Activated T-helper 2 cell treated with anti-CD3 and anti-CD28 coated beads, Interferon-gamma antibody, Interleukin-2, Interleukin-4, amounts not matched to agents 10 μg/mL and 5 μg/mL and 100 μg/mL, durations not matched to agents 14 hours and 24 hours and 36 hours (primary cell): Measurements from ENCODE around the gene DNAH17. TPM values are rescaled to one million over a fixed set of nuclear protein-coding genes. Genes with fewer than 3 reads are reported as not detected.

Experiments used
- DNase-seq: peaks from one replicate; pipeline ENCODE4 v3.0.0; 2021; ENCODE audit warnings: low spot score
- H3K27ac Mint-ChIP-seq: one replicate; pipeline ENCODE4 v1.8.0; 2021; ENCODE audit warnings: mixed read lengths
- H3K27me3 Mint-ChIP-seq: one replicate; pipeline ENCODE4 v1.8.0; 2021; ENCODE audit warnings: low read depth, mixed read lengths
- H3K36me3 Mint-ChIP-seq: one replicate; pipeline ENCODE4 v1.8.0; 2021; ENCODE audit warnings: low read depth, mixed read lengths
- H3K4me1 Mint-ChIP-seq: one replicate; pipeline ENCODE4 v1.8.0; 2021; ENCODE audit warnings: low read depth, mixed read lengths
- H3K4me3 Mint-ChIP-seq: one replicate; pipeline ENCODE4 v1.8.0; 2021; ENCODE audit warnings: low read depth, mild to moderate bottlenecking, moderate library complexity, mixed read lengths
- H3K9me3 Mint-ChIP-seq: one replicate; pipeline ENCODE4 v1.8.0; 2021; ENCODE audit warnings: mixed read lengths
- intact Hi-C: fragments of 100-400 bp; cut with micrococcal nuclease; formaldehyde crosslinking; loops from one replicate; pipeline ENCODE4 v1.15.1; 2023
- total RNA-seq: library from RNA; stranded (reverse); gene quantifications from 2 replicates; pipeline ENCODE4 v1.2.3, GENCODE V29; 2022

DNAH17 gene
- total RNA-seq, 1 donor from 2014 or later = 0.30 TPM

GRCh38 chr17:78529871-78530670 is 47.1 kb downstream of the DNAH17 start:
- intact Hi-C loops = no loop called here
- DNase-seq = no peak
- no peak overlapping the region for H3K4me3 Mint-ChIP-seq
- H3K27ac Mint-ChIP-seq = no peak overlapping the region
- H3K9me3 Mint-ChIP-seq = no peaks in the 10 kb centered on the region
- H3K4me1 Mint-ChIP-seq = peaks cover 12% of the 10 kb centered on the region
- no peaks in the 10 kb centered on the region for H3K36me3 Mint-ChIP-seq
- H3K27me3 Mint-ChIP-seq = no peaks in the 10 kb centered on the region

- Mint-ChIP-seq H3K27me3 (no peaks in the 10 kb centered on the region), H3K9me3 (no peaks in the 10 kb centered on the region), H3K36me3 (no peaks in the 10 kb centered on the region), H3K27ac (no peak overlapping the region), H3K4me3 (no peak overlapping the region), H3K4me1 (peaks cover 8% of the 10 kb centered on the region)
- no peak for DNase-seq
- intact Hi-C loops = no loop called here
Measured at GRCh38 chr17:78529251-78529650, 47.9 kb downstream of the DNAH17 start.

GRCh38 chr17:78528541-78528940 is 48.7 kb downstream of the DNAH17 start:
- intact Hi-C loops = no loop called here
- Mint-ChIP-seq H3K27me3 (no peaks in the 10 kb centered on the region), H3K36me3 (no peaks in the 10 kb centered on the region), H3K4me3 (no peak overlapping the region), H3K9me3 (no peaks in the 10 kb centered on the region), H3K4me1 (peaks cover 8% of the 10 kb centered on the region), H3K27ac (no peak overlapping the region)
- no peak for DNase-seq

- no peak overlapping the region for H3K4me3 Mint-ChIP-seq
- H3K27ac Mint-ChIP-seq = no peak overlapping the region
- H3K36me3 Mint-ChIP-seq = no peaks in the 10 kb centered on the region
- DNase-seq = no peak
- peaks cover 2% of the 10 kb centered on the region for H3K4me1 Mint-ChIP-seq
- H3K9me3 Mint-ChIP-seq = no peaks in the 10 kb centered on the region
- H3K27me3 Mint-ChIP-seq = no peaks in the 10 kb centered on the region
- intact Hi-C loops = no loop called here
Measured at GRCh38 chr17:78527345-78527744, 49.9 kb downstream of the DNAH17 start.

GRCh38 chr17:78526231-78527025 is 50.8 kb downstream of the DNAH17 start:
- Mint-ChIP-seq H3K4me1 (no peaks in the 10 kb centered on the region), H3K27me3 (no peaks in the 10 kb centered on the region), H3K4me3 (no peak overlapping the region), H3K27ac (no peak overlapping the region), H3K36me3 (no peaks in the 10 kb centered on the region), H3K9me3 (no peaks in the 10 kb centered on the region)
- no peak for DNase-seq
- intact Hi-C loops = no loop called here

- intact Hi-C loops = no loop called here
- Mint-ChIP-seq H3K4me3 (no peak overlapping the region), H3K4me1 (no peaks in the 10 kb centered on the region), H3K27ac (no peak overlapping the region), H3K36me3 (no peaks in the 10 kb centered on the region), H3K9me3 (no peaks in the 10 kb centered on the region), H3K27me3 (peaks cover 4% of the 10 kb centered on the region)
- DNase-seq = no peak
Measured at GRCh38 chr17:78525511-78526160, 51.6 kb downstream of the DNAH17 start.

- Mint-ChIP-seq H3K27me3 (peaks cover 7% of the 10 kb centered on the region), H3K4me1 (no peaks in the 10 kb centered on the region), H3K4me3 (no peak overlapping the region), H3K9me3 (no peaks in the 10 kb centered on the region), H3K27ac (no peak overlapping the region), H3K36me3 (no peaks in the 10 kb centered on the region)
- no peak for DNase-seq
- intact Hi-C loops = no loop called here
Measured at GRCh38 chr17:78524870-78525510, 52.2 kb downstream of the DNAH17 start.

- intact Hi-C loops = no loop called here
- no peaks in the 10 kb centered on the region for H3K4me1 Mint-ChIP-seq
- peaks cover 11% of the 10 kb centered on the region for H3K27me3 Mint-ChIP-seq
- H3K9me3 Mint-ChIP-seq = no peaks in the 10 kb centered on the region
- no peaks in the 10 kb centered on the region for H3K36me3 Mint-ChIP-seq
- no peak overlapping the region for H3K4me3 Mint-ChIP-seq
- no peak overlapping the region for H3K27ac Mint-ChIP-seq
- DNase-seq = no peak
Measured at GRCh38 chr17:78523934-78524655, 53.1 kb downstream of the DNAH17 start.

GRCh38 chr17:78522031-78522809 is 55.0 kb downstream of the DNAH17 start:
- intact Hi-C loops = no loop called here
- Mint-ChIP-seq H3K4me1 (no peaks in the 10 kb centered on the region), H3K9me3 (no peaks in the 10 kb centered on the region), H3K36me3 (no peaks in the 10 kb centered on the region), H3K27me3 (peaks cover 21% of the 10 kb centered on the region), H3K27ac (no peak overlapping the region), H3K4me3 (no peak overlapping the region)
- no peak for DNase-seq

GRCh38 chr17:78517421-78517820 is 59.8 kb downstream of the DNAH17 start:
- DNase-seq = no peak
- no peaks in the 10 kb centered on the region for H3K36me3 Mint-ChIP-seq
- intact Hi-C loops = no loop called here
- no peaks in the 10 kb centered on the region for H3K9me3 Mint-ChIP-seq
- no peaks in the 10 kb centered on the region for H3K4me1 Mint-ChIP-seq
- peaks cover 21% of the 10 kb centered on the region for H3K27me3 Mint-ChIP-seq
- H3K4me3 Mint-ChIP-seq = no peak overlapping the region
- no peak overlapping the region for H3K27ac Mint-ChIP-seq

- Mint-ChIP-seq H3K27ac (no peak overlapping the region), H3K9me3 (no peaks in the 10 kb centered on the region), H3K27me3 (peaks cover 16% of the 10 kb centered on the region), H3K36me3 (no peaks in the 10 kb centered on the region), H3K4me3 (no peak overlapping the region), H3K4me1 (no peaks in the 10 kb centered on the region)
- no peak for DNase-seq
- intact Hi-C loops = no loop called here
Measured at GRCh38 chr17:78515480-78515879, 61.7 kb downstream of the DNAH17 start.
